GM12878 (cell line): ENCODE measurements around the gene ACP3. TPM values are rescaled to one million over a fixed set of nuclear protein-coding genes. Genes with fewer than 3 reads are reported as not detected.

ENCODE experiments used
- ATAC-seq: fragments of 200-7000 bp; cut with Tn5 transposase; 3 replicates; pipeline ENCODE4 v1.9.1; 2020; ENCODE audit warnings: mild to moderate bottlenecking, moderate library complexity
- BruUV-seq: library from RNA; stranded (reverse); fragments of 400-500 nt; replicated peaks from 2 replicates; lab custom pipeline; 2021; lab: Mats Ljungman, UMichigan
- CTCF ChIA-PET: fragments of 300-600 bp; sonication (Branson Sonifier 250); formaldehyde crosslinking; extraction: SDS; loops from one replicate; lab custom pipeline; 2021; ENCODE audit warnings: inconsistent platforms; lab: Yijun Ruan, JAX
- POLR2A ChIA-PET: fragments of 350-600 bp; formaldehyde crosslinking; extraction: SDS; loops from one replicate; lab custom pipeline; 2021; ENCODE audit warnings: inconsistent platforms; lab: Charles Lee
- RAD21 ChIA-PET: fragments of 300-600 bp; sonication (Branson Sonifier 250); formaldehyde crosslinking; loops from one replicate; lab custom pipeline; 2023; ENCODE audit warnings: antibody characterized with exemption; ENCODE audit not compliant: unreplicated experiment; lab: Charles Lee
- SMC1A ChIA-PET: fragments of 300-600 bp; sonication (Branson Sonifier 250); formaldehyde crosslinking; loops from one replicate; lab custom pipeline; 2023; ENCODE audit not compliant: unreplicated experiment, uncharacterized antibody; lab: Charles Lee
- DNase-seq: peaks from one replicate; pipeline ENCODE4 v3.0.0-alpha.2; 2011; ENCODE audit warnings: low read depth, low spot score
- FAIRE-seq: peaks from 3 replicates; lab custom pipeline; 2011; peaks lifted over from hg19 to GRCh38; lab: Jason Lieb, UNC
- H2AFZ ChIP-seq: 2 replicates; pipeline ENCODE4 v1.6.0; 2011; ENCODE audit warnings: low read depth, low read length, control low read depth; ENCODE audit not compliant: control insufficient read depth
- H3K27ac ChIP-seq: 2 replicates; pipeline ENCODE4 v1.5.1; 2011; ENCODE audit warnings: control low read depth; ENCODE audit not compliant: control insufficient read depth, insufficient read depth
- H3K27me3 ChIP-seq, 2 experiments: replicated peaks in 1 of 2; 2 replicates each; pipeline versions ENCODE4 v1.6.0 to v1.6.1; 2011; ENCODE audit warnings: low read length in 1 of 2; ENCODE audit not compliant: control insufficient read depth in 2 of 2, insufficient read depth in 2 of 2
- H3K36me3 ChIP-seq, 2 experiments: 2 replicates each; pipeline ENCODE4 v1.5.1; 2011; ENCODE audit warnings: low read length in 1 of 2; ENCODE audit not compliant: control insufficient read depth in 2 of 2, insufficient read depth in 2 of 2
- H3K4me1 ChIP-seq: 2 replicates; pipeline ENCODE4 v1.6.1; 2011; ENCODE audit warnings: mild to moderate bottlenecking, low read length, moderate library complexity, mixed read lengths; ENCODE audit not compliant: control insufficient read depth, insufficient read depth
- H3K4me2 ChIP-seq: 2 replicates; pipeline ENCODE4 v1.6.0; 2011; ENCODE audit warnings: control low read depth; ENCODE audit not compliant: control insufficient read depth, insufficient read depth
- H3K4me3 ChIP-seq: fragments of 200-600 bp; sonication (generic); 2 replicates; pipeline ENCODE4 v1.5.1; 2016
- H3K79me2 ChIP-seq: 2 replicates; pipeline ENCODE4 v1.6.0; 2011; ENCODE audit warnings: low read length; ENCODE audit not compliant: control insufficient read depth, insufficient read depth
- H3K9ac ChIP-seq: 2 replicates; pipeline ENCODE4 v1.8.0; 2011; ENCODE audit warnings: low read length, control low read depth, mixed read lengths; ENCODE audit not compliant: control insufficient read depth, insufficient read depth
- H3K9me3 ChIP-seq: replicated peaks from 3 replicates; pipeline ENCODE4 v1.5.1; 2011; ENCODE audit warnings: mild to moderate bottlenecking, low read length; ENCODE audit not compliant: control insufficient read depth, insufficient read depth
- H4K20me1 ChIP-seq: 2 replicates; pipeline ENCODE4 v1.6.0; 2011; ENCODE audit not compliant: control insufficient read depth, insufficient read depth
- ETV6 ChIP-seq, 2 experiments: fragments of 450-650 bp in 1 of 2; IDR thresholded peaks in 1 of 2; conservative IDR thresholded peaks in 1 of 2; 2 replicates each; pipeline ENCODE4 v1.6.1; 2014; ENCODE audit warnings: antibody characterized with exemption in 1 of 2, borderline replicate concordance in 1 of 2, low read depth in 1 of 2, mild to moderate bottlenecking in 1 of 2, moderate library complexity in 1 of 2
- IKZF1 ChIP-seq: fragments of 450-650 bp; conservative IDR thresholded peaks from 2 replicates; pipeline ENCODE4 v1.6.1; 2017; ENCODE audit warnings: antibody characterized with exemption, mild to moderate bottlenecking
- JUNB ChIP-seq: IDR thresholded peaks from 2 replicates; pipeline ENCODE4 v1.6.1; 2016; ENCODE audit warnings: antibody characterized with exemption, mild to moderate bottlenecking
- NFXL1 ChIP-seq: fragments of 450-650 bp; IDR thresholded peaks from 2 replicates; pipeline ENCODE4 v1.6.1; 2017; ENCODE audit warnings: antibody characterized with exemption, mild to moderate bottlenecking, borderline replicate concordance
- RUNX3 ChIP-seq: IDR thresholded peaks from 2 replicates; pipeline ENCODE4 v1.6.1; 2012; ENCODE audit warnings: low read length, inconsistent platforms
- ZNF207 ChIP-seq: fragments of 450-650 bp; IDR thresholded peaks from 2 replicates; pipeline ENCODE4 v1.6.1; 2014; ENCODE audit warnings: antibody characterized with exemption, mild to moderate bottlenecking, borderline replicate concordance
- WGBS: methylation state at CpG from one replicate; pipeline ENCODE4 v1.1.6; 2016; ENCODE audit warnings: low lambda C conversion rate; ENCODE audit not compliant: insufficient replicate concordance, insufficient coverage; ENCODE audit errors: missing lambda C conversion rate; 5-methylcytosine and 5-hydroxymethylcytosine counted together
- in situ Hi-C: fragments of 300-500 bp; cut with MboI; formaldehyde crosslinking; loops from 9 replicates; pipeline ENCODE4 v1.14.3; 2018; ENCODE audit warnings: mixed read lengths
- intact Hi-C: fragments of 100-400 bp; cut with micrococcal nuclease; formaldehyde crosslinking; loops from one replicate; pipeline ENCODE4 v1.14.2; 2022; ENCODE audit not compliant: unreplicated experiment
- polyA plus RNA-seq, 11 experiments: library from polyadenylated mRNA; depleted of rRNA in 4 of 11; unstranded in 6 of 11; stranded (reverse) in 5 of 11; fragments of >200 nt; fragmentation: Nextera tagmentation in 4 of 11; fragmentation: Illumina TruSeq in 1 of 11; extraction: Ambion mirVana in 4 of 11; extraction: Trizol in 1 of 11; gene quantifications; 1 replicate in 1 of 11; 2 replicates in 10 of 11; pipeline versions ENCODE4 v1.2.1 to v1.2.3, GENCODE V29; 2011 to 2016; ENCODE audit warnings: inconsistent platforms in 2 of 11, missing spikeins in 2 of 11, low read depth in 1 of 11
- total RNA-seq, 4 experiments: library from RNA; depleted of rRNA in 3 of 4; stranded (reverse); fragments of >200 nt in 3 of 4; fragmentation: Illumina TruSeq in 1 of 4; extraction: Trizol in 1 of 4; gene quantifications; 2 replicates each; pipeline versions ENCODE4 v1.2.1 to v1.2.3, GENCODE V29; 2013 to 2021
- TF ChIP-seq, protein P1 (sequence below): fragments of 450-650 bp; IDR thresholded peaks from 2 replicates; pipeline ENCODE4 v1.6.1; 2016; ENCODE audit warnings: mild to moderate bottlenecking

ACP3 gene
- total and polyA plus RNA-seq, 10 of the 15 experiments (the other 5 are each of a cell fraction or from before 2014, with no cell fraction given), result 0.05 to 0.41 TPM; not detected in 8

DNA sequence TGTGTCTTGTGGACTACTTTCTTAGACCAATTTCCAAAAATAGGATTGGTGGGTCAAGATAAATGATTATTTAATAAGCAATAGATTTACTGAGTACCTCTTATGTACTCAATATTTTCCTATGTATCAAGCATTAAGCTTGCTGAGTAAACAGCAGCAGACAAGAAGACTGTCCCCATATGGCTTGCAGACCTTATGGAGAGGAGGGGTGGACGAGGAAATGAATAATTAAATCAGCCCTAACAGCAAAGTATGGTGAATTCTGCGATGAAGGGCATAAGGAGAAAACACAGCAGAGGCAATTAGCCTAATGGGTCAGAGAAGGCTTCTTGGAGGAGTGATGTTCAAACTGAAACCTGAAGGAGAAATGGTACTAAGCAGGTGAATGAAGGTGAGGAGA is 45.1 kb downstream of the ACP3 start:
- intact Hi-C loops (no loop called here), in situ Hi-C loops (no loop called here)
- ChIA-PET CTCF (no interaction called here), POLR2A (no interaction called here), SMC1A (no interaction called here), RAD21 (no interaction called here)
- H3K9me3 ChIP-seq, result no peaks in the 10 kb centered on the region
- no peak overlapping the region for H3K27ac ChIP-seq
- no peaks in the 10 kb centered on the region for H3K27me3 ChIP-seq
- no peak overlapping the region for H3K4me3 ChIP-seq
- H3K4me1 ChIP-seq, result no peaks in the 10 kb centered on the region
- no peak overlapping the region for H3K4me2 ChIP-seq
- no TSS peak for BruUV-seq
- H3K36me3 ChIP-seq, result no peaks in the 10 kb centered on the region
- FAIRE-seq, result no peak
- H3K9ac ChIP-seq, result no peak overlapping the region
- H4K20me1 ChIP-seq, result no peaks in the 10 kb centered on the region
- H2AFZ ChIP-seq, result no peak overlapping the region
- no peak for DNase-seq
- WGBS, result 34% methylated on average over 2 of the region's 2 CpGs
- no peak for ATAC-seq
- TF ChIP-seq NFXL1 (no peak), RUNX3 (no peak), IKZF1 (no peak), JUNB (no peak), ETV6 (conservative IDR thresholded peaks at IDR 0.05 in 1 of 2, IDR thresholded peaks at IDR 0.05 in 1 of 2; ENCODE audit: borderline replicate concordance in 1 of 2, low read depth in 1 of 2) (no peak)
- TF ChIP-seq, protein P1, sequence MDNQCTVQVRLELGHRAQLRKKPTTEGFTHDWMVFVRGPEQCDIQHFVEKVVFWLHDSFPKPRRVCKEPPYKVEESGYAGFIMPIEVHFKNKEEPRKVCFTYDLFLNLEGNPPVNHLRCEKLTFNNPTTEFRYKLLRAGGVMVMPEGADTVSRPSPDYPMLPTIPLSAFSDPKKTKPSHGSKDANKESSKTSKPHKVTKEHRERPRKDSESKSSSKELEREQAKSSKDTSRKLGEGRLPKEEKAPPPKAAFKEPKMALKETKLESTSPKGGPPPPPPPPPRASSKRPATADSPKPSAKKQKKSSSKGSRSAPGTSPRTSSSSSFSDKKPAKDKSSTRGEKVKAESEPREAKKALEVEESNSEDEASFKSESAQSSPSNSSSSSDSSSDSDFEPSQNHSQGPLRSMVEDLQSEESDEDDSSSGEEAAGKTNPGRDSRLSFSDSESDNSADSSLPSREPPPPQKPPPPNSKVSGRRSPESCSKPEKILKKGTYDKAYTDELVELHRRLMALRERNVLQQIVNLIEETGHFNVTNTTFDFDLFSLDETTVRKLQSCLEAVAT, result no peak
- no peaks in the 10 kb centered on the region for H3K79me2 ChIP-seq

DNA sequence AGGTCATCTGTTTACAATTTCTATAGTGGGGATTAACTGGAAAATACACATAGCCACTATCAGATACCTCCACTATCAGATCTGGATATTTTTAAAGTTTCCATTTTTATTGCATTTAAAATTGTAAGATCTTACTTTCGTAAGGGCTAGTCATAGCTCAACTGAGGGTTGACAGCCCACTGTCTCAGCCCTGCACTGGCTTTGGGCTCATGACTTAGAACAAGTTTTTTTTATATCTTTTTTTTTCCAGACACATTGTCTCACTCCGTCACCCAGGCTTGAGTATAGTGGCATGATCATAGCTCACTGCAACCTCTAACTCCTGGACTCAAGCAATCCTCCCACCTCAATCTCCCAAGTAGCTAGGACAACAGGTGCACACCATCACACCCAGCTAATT is 51.3 kb downstream of the ACP3 start:
- no peaks in the 10 kb centered on the region for H3K9me3 ChIP-seq
- POLR2A ChIA-PET, result no interaction called here
- SMC1A ChIA-PET, result no interaction called here
- TF ChIP-seq ZNF207, result no peak
- TF ChIP-seq, all 136 proteins: peak for 0
- no peak overlapping the region for H3K4me3 ChIP-seq
- BruUV-seq, result no TSS peak
- H4K20me1 ChIP-seq, result no peaks in the 10 kb centered on the region
- no peaks in the 10 kb centered on the region; a peak in 1 of 4 replicates for H3K27me3 ChIP-seq
- CTCF ChIA-PET, result interaction anchor here (0.7 to 1.3 kb wide), 4 partner anchors 13 to 29 kb away, joined by 3 to 7 read pairs (median 4); no protein-coding TSS in a partner anchor
- H3K36me3 ChIP-seq, result no peaks in the 10 kb centered on the region
- in situ Hi-C loops, result no loop called here
- H3K4me2 ChIP-seq, result no peak overlapping the region
- no peak for DNase-seq
- no peak for ATAC-seq
- H3K79me2 ChIP-seq, result no peaks in the 10 kb centered on the region
- H3K9ac ChIP-seq, result no peak overlapping the region
- H3K4me1 ChIP-seq, result no peaks in the 10 kb centered on the region
- 79% methylated on average over 2 of the region's 2 CpGs for WGBS
- no peak overlapping the region for H2AFZ ChIP-seq
- intact Hi-C loops, result no loop called here
- FAIRE-seq, result no peak
- no peak overlapping the region for H3K27ac ChIP-seq
- RAD21 ChIA-PET, result no interaction called here
